HPDE6-E6E7 (cell line): ENCODE measurements around the gene EDEM3.
A peak's percentile ranks its signal among the peaks of the same experiment; 100 is the strongest.
"Not testable (repeated sequence)": the region's sequence is repeated elsewhere in the genome, so short reads cannot be mapped to it uniquely, and the experiment has no call there.

Experiments used
- DNase-seq: peaks from one replicate; pipeline ENCODE4 v3.0.0; 2011; ENCODE audit warnings: missing footprints; ENCODE audit errors: extremely low spot score

EDEM3 gene

GRCh38 chr1:184754476-184755225, at the start of gene EDEM3:
TSS of gene EDEM3 (minus strand) at chr1:184754858. CDS start at chr1:184754646, 212 bp downstream.
- peak; percentile 99 for DNase-seq

GRCh38 chr1:184804220-184804619, 49.6 kb upstream of the EDEM3 start:
- DNase-seq: no peak

GRCh38 chr1:184803180-184803492, 48.5 kb upstream of the EDEM3 start:
- no peak for DNase-seq

GRCh38 chr1:184802354-184803179, 47.9 kb upstream of the EDEM3 start:
- no peak for DNase-seq

- no peak for DNase-seq
Observed at GRCh38 chr1:184801503-184801902, 46.8 kb upstream of the EDEM3 start.

GRCh38 chr1:184800876-184801275, 46.2 kb upstream of the EDEM3 start:
- no peak for DNase-seq

- no peak for DNase-seq
Observed at GRCh38 chr1:184793967-184794366, 39.3 kb upstream of the EDEM3 start.

GRCh38 chr1:184792450-184792969, 37.9 kb upstream of the EDEM3 start:
- peak; percentile 92 for DNase-seq

- no peak for DNase-seq
Observed at GRCh38 chr1:184791550-184791900, 36.9 kb upstream of the EDEM3 start.

GRCh38 chr1:184790642-184791549, 36.2 kb upstream of the EDEM3 start:
- DNase-seq: no peak

- DNase-seq: no peak
Observed at GRCh38 chr1:184789884-184790283, 35.2 kb upstream of the EDEM3 start.

- DNase-seq: no peak
Observed at GRCh38 chr1:184788970-184789369, 34.3 kb upstream of the EDEM3 start.

- no peak for DNase-seq
Observed at GRCh38 chr1:184785529-184785928, 30.9 kb upstream of the EDEM3 start.

- DNase-seq: not testable (repeated sequence)
Observed at GRCh38 chr1:184783723-184784122, 29.1 kb upstream of the EDEM3 start.

GRCh38 chr1:184781941-184782340, 27.3 kb upstream of the EDEM3 start:
- DNase-seq: no peak

GRCh38 chr1:184775885-184776284, 21.2 kb upstream of the EDEM3 start:
- no peak for DNase-seq

GRCh38 chr1:184775329-184775728, 20.7 kb upstream of the EDEM3 start:
- DNase-seq: no peak

GRCh38 chr1:184773762-184774320, 19.2 kb upstream of the EDEM3 start:
- DNase-seq: no peak

- DNase-seq: no peak
Observed at GRCh38 chr1:184771190-184771691, 16.6 kb upstream of the EDEM3 start.

- DNase-seq: no peak
Observed at GRCh38 chr1:184770181-184770979, 15.7 kb upstream of the EDEM3 start.

- DNase-seq: no peak
Observed at GRCh38 chr1:184769241-184769640, 14.6 kb upstream of the EDEM3 start.
